Cardiac ventricle fibroblast (primary cell): Measurements from ENCODE around the gene MT2A. TPM values are rescaled to one million over a fixed set of nuclear protein-coding genes. Genes with fewer than 3 reads are reported as not detected.

ENCODE experiments used
- total RNA-seq: library from RNA; depleted of rRNA; stranded (reverse); fragments of >200 nt; gene quantifications from 2 replicates; pipeline ENCODE4 v1.2.3, GENCODE V29; 2015

The MT2A gene
- 53.2 and 74.9 TPM in 2 replicates for total RNA-seq

GRCh38 chr16:56608043-56608875 is at the start of gene MT2A:
Gene MT2A, plus strand, starts transcription at chr16:56608584. Its CDS starts 72 bp downstream, at chr16:56608656.

DNA sequence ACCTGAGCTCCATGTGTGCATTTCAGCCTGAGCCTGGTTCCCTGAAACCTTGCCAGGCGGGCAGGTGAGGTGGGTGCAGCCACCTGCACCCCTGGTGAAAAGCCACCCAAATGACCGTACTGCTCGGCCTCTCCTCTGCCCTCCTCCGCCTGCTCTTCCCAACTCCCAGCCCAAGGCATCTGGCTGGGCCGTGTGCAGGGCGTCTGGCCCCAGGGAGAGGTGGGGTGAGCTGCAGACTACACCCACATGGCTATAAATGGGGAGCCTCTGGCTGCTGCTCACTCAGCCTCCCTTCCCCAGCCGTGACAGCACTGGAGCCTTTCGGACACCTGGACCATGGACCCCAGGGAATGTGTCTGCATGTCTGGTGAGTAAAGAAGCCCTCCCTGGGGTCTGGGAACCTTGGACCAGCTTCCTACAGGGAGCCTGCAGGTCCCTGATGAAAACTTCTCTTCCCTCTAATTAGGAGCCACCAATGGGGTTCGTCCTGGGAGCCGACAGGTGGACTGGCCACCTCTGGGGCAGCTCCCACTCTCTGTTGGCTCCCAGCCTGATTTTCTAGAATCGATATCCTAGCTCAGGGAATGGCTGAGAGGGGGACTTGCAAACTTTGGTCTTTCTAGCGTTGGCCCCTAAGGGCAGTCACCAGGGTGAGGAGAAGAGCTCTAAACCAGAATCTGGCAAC is 43.4 kb upstream of the MT2A start, which contains the start of gene MT4:
TSS of gene MT4 (plus strand) at position 281 of the 685 bp plus-strand sequence. CDS start at position 337, 56 bp downstream.

GRCh38 chr16:56589141-56590039 is 19.0 kb upstream of the MT2A start, which contains the start of gene MT3:
Gene MT3, plus strand, starts transcription at chr16:56589528. Its CDS starts 63 bp downstream, at chr16:56589591.

GRCh38 chr16:56625140-56625942 is 17.0 kb downstream of the MT2A start, which contains the start of gene MT1E:
Gene MT1E, plus strand, starts transcription at chr16:56625781. Its CDS starts 71 bp downstream, at chr16:56625852.

DNA sequence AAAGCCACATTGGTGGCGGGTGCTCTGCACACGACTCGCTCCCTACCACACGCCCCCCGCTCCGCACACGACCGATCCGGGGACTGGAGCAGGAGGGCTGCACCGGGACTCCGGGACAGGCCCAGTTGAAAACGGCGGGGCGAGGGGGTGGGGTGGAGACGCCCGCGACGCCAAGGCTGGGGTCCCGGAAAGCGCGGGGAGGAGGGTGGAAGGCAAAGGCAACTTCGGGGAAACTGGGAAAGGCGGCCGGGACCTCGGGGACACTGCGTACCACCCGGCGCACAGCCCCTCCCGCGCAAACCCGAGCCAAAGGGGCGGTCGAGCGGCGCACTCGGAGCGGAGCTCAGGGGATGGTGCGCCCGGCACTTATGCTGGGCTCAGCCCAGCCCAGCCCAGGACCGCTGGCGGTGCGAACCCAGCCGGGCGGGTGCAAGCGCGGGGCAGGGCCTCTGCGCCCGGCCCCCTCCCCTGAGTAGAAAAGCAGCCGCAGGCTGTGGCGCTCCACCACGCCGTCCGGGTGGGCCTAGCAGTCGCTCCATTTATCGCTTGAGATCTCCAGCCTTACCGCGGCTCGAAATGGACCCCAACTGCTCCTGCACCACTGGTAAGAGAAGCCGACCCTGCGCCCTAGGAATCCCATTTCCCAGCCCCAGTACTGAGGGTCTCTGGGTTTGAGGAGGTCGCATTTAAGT is 23.9 kb downstream of the MT2A start, which contains the start of gene MT1M:
TSS of gene MT1M (plus strand) at position 504 of the 692 bp plus-strand sequence. CDS start at position 577, 73 bp downstream.

DNA sequence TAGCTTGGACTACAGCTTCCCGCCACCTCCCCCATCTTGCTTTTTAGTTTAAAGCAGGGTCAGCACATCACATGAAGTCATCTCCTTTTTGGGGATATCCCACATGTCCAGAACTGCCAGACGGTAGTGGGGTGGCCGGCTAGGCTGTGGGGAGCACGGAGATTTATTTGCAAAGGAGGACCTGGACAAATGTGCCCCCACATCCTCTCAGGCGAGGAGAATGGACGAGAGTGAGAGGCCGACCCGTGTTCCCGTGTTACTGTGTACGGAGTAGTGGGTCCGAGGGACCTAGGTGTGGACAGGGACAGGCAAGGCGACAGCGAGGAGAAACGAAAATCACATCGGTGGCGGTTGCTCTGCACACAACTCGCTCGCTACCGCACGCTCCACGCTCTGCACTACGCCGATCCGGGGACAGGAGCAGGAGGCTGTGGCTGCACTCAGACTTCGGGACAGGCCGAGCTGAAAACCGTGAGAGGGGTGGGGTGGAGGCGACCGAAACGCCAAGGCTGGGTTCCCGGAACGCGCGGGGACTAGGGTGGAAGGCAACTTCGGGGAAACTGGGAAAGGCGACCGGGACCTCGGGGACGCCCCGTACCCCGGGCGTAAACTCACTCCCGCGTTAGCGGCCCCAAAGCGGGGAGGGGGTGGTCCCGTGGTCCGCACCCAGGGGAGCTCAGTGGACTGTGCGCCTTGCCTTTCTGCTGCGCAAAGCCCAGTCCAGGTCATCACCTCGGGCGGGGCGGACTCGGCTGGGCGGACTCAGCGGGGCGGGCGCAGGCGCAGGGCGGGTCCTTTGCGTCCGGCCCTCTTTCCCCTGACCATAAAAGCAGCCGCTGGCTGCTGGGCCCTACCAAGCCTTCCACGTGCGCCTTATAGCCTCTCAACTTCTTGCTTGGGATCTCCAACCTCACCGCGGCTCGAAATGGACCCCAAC is 29.7 kb downstream of the MT2A start, which contains the start of gene MT1A:
TSS of gene MT1A (plus strand) at position 853 of the 937 bp plus-strand sequence. CDS start at position 926, 73 bp downstream.

DNA sequence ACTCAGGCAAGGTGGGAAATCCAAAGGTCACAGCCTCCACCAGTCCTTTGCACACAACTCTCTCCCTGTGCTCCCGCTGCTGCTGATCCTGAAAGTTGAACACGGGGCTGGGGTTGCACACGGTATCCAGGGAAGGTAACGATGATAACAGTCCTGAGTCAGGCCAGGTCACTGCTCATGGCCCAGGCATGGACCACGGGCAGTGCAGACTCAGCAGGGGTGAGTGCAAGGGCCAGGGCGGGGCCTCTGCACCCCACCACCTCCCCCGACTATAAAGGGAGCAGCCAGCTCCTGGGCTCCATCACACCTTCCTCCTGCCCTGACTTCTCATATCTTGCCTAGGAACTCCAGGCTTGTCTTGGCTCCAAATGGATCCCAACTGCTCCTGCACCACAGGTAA is 43.2 kb downstream of the MT2A start, which contains the start of gene MT1B:
TSS of gene MT1B (plus strand) at position 301 of the 400 bp plus-strand sequence. CDS start at position 369, 68 bp downstream.

GRCh38 chr16:56657555-56658326 is 49.4 kb downstream of the MT2A start, which contains the start of gene MT1F:
Gene MT1F, plus strand, starts transcription at chr16:56657959. Its CDS starts 100 bp downstream, at chr16:56658059.

Other genes with a start within 250 kb of the MT2A start
- 144 and 199 TPM in 2 replicates for gene AMFR, start 183.0 kb upstream of the MT2A start, total RNA-seq
- 55.3 and 57.7 TPM in 2 replicates for gene NUDT21, start 157.3 kb upstream of the MT2A start, total RNA-seq
- 34.9 and 48.7 TPM in 2 replicates for gene OGFOD1, start 157.0 kb upstream of the MT2A start, total RNA-seq
- 26.3 and 31.0 TPM in 2 replicates for gene BBS2, start 88.6 kb upstream of the MT2A start, total RNA-seq
- not detected in 2 replicates for gene MT4, start 43.5 kb upstream of the MT2A start, total RNA-seq
- not detected in 2 replicates for gene MT3, start 19.1 kb upstream of the MT2A start, total RNA-seq
- 76.8 and 81.5 TPM in 2 replicates for gene MT1E, start 17.2 kb downstream of the MT2A start, total RNA-seq
- 0.24 TPM in 1 of 2 replicates, not detected in the other for gene MT1M, start 24.1 kb downstream of the MT2A start, total RNA-seq
- gene MT1A, start 30.1 kb downstream of the MT2A start, total RNA-seq, result 0.88 TPM in 1 of 2 replicates, not detected in the other
- not detected in 2 replicates for gene MT1B, start 43.3 kb downstream of the MT2A start, total RNA-seq
- 0.29 TPM in 1 of 2 replicates, not detected in the other for gene MT1F, start 49.4 kb downstream of the MT2A start, total RNA-seq
- 13.4 TPM in 1 of 2 replicates, not detected in the other for gene MT1G, start 59.5 kb downstream of the MT2A start, total RNA-seq
- not detected in 2 replicates for gene MT1H, start 61.2 kb downstream of the MT2A start, total RNA-seq
- 32.3 and 66.0 TPM in 2 replicates for gene MT1X, start 73.9 kb downstream of the MT2A start, total RNA-seq
- 20.8 and 30.4 TPM in 2 replicates for gene NUP93, start 121.5 kb downstream of the MT2A start, total RNA-seq